Osteocyte (in vitro differentiated cells): ENCODE data around the gene SYCP2. TPM values are rescaled to one million over a fixed set of nuclear protein-coding genes. Genes with fewer than 3 reads are reported as not detected.

Source experiments
- DNase-seq: peaks from one replicate; pipeline ENCODE4 v3.0.0; 2021; ENCODE audit warnings: mixed read lengths; ENCODE audit not compliant: unreplicated experiment; ENCODE audit errors: extremely low spot score
- H3K27ac Mint-ChIP-seq: one replicate; pipeline ENCODE4 v1.8.0; 2021; ENCODE audit warnings: mild to moderate bottlenecking, mixed read lengths; ENCODE audit not compliant: unreplicated experiment
- H3K27me3 Mint-ChIP-seq: one replicate; pipeline ENCODE4 v1.8.0; 2021; ENCODE audit warnings: mixed read lengths; ENCODE audit not compliant: unreplicated experiment
- H3K36me3 Mint-ChIP-seq: one replicate; pipeline ENCODE4 v1.8.0; 2021; ENCODE audit warnings: mixed read lengths; ENCODE audit not compliant: unreplicated experiment
- H3K4me1 Mint-ChIP-seq: one replicate; pipeline ENCODE4 v1.8.0; 2021; ENCODE audit warnings: mixed read lengths; ENCODE audit not compliant: unreplicated experiment
- H3K4me3 Mint-ChIP-seq: one replicate; pipeline ENCODE4 v1.8.0; 2021; ENCODE audit warnings: mild to moderate bottlenecking, moderate library complexity, mixed read lengths; ENCODE audit not compliant: unreplicated experiment
- H3K9me3 Mint-ChIP-seq: one replicate; pipeline ENCODE4 v1.8.0; 2021; ENCODE audit warnings: mixed read lengths; ENCODE audit not compliant: unreplicated experiment
- CTCF ChIP-seq: fragments of 200-600 bp; sonication (generic); IDR thresholded peaks from 2 replicates; pipeline ENCODE4 v1.5.0; 2021; ENCODE audit warnings: antibody characterized with exemption, mild to moderate bottlenecking, moderate library complexity
- total RNA-seq: library from RNA; stranded (reverse); gene quantifications from 2 replicates; pipeline ENCODE4 v1.2.1, GENCODE V29; 2021

Gene SYCP2
- total RNA-seq, 1 donor from 2014 or later: 2.1 TPM

GRCh38 chr20:59822291-59823029 lies 111.0 kb downstream of the SYCP2 start:
- Mint-ChIP-seq H3K4me3 (no peak overlapping the region), H3K9me3 (no peaks in the 10 kb centered on the region), H3K36me3 (no peaks in the 10 kb centered on the region), H3K4me1 (no peaks in the 10 kb centered on the region), H3K27me3 (no peaks in the 10 kb centered on the region), H3K27ac (no peak overlapping the region)
- TF ChIP-seq CTCF: no peak
- DNase-seq: peak; percentile 79

GRCh38 chr20:59821788-59822187 lies 111.6 kb downstream of the SYCP2 start:
- Mint-ChIP-seq H3K27ac (no peak overlapping the region), H3K4me1 (no peaks in the 10 kb centered on the region), H3K36me3 (no peaks in the 10 kb centered on the region), H3K9me3 (no peaks in the 10 kb centered on the region), H3K4me3 (no peak overlapping the region), H3K27me3 (no peaks in the 10 kb centered on the region)
- TF ChIP-seq CTCF: no peak
- peak; percentile 38 for DNase-seq

GRCh38 chr20:59821201-59821600 lies 112.2 kb downstream of the SYCP2 start:
- no peak overlapping the region for H3K27ac Mint-ChIP-seq
- H3K4me1 Mint-ChIP-seq: no peaks in the 10 kb centered on the region
- no peaks in the 10 kb centered on the region for H3K9me3 Mint-ChIP-seq
- H3K27me3 Mint-ChIP-seq: no peaks in the 10 kb centered on the region
- DNase-seq: peak; percentile 69
- H3K36me3 Mint-ChIP-seq: no peaks in the 10 kb centered on the region
- no peak for TF ChIP-seq CTCF
- no peak overlapping the region for H3K4me3 Mint-ChIP-seq

- H3K27ac Mint-ChIP-seq: no peak overlapping the region
- H3K9me3 Mint-ChIP-seq: no peaks in the 10 kb centered on the region
- no peaks in the 10 kb centered on the region for H3K27me3 Mint-ChIP-seq
- DNase-seq: peak; percentile 64
- H3K4me1 Mint-ChIP-seq: no peaks in the 10 kb centered on the region
- H3K4me3 Mint-ChIP-seq: no peak overlapping the region
- TF ChIP-seq CTCF: no peak
- H3K36me3 Mint-ChIP-seq: no peaks in the 10 kb centered on the region
Observed at GRCh38 chr20:59820204-59821041, 113.0 kb downstream of the SYCP2 start.
